SU-DHL-6 (cell line): Measurements from ENCODE around the gene PPME1.

Experiments
- H2AFZ ChIP-seq: fragments of 200-600 bp; sonication (generic); 2 replicates; pipeline ENCODE4 v1.6.1; 2014; ENCODE audit warnings: low read depth, mild to moderate bottlenecking, moderate library complexity, mixed read lengths, antibody characterized with exemption, low read length; ENCODE audit not compliant: severe bottlenecking
- H3F3A ChIP-seq: fragments of 200-600 bp; shearing (Covaris generic); 2 replicates; pipeline ENCODE4 v1.6.0; 2016; ENCODE audit warnings: antibody characterized with exemption, mild to moderate bottlenecking; ENCODE audit not compliant: insufficient read depth
- H3K27ac ChIP-seq: fragments of 200-600 bp; sonication (generic); 2 replicates; pipeline ENCODE4 v1.5.1; 2016; ENCODE audit warnings: low read depth, mild to moderate bottlenecking, low read length, moderate library complexity, mixed read lengths
- H3K27me3 ChIP-seq: fragments of 200-600 bp; sonication (generic), shearing (Covaris generic); 2 replicates; pipeline ENCODE4 v1.6.0; 2014; ENCODE audit warnings: mild to moderate bottlenecking, low read length
- H3K36me3 ChIP-seq: fragments of 200-600 bp; sonication (generic); 2 replicates; pipeline ENCODE4 v1.6.1; 2014; ENCODE audit warnings: mild to moderate bottlenecking, low read length, mixed read lengths
- H3K4me2 ChIP-seq: fragments of 300-600, 200-600 bp; shearing (Covaris generic), sonication (generic); 2 replicates; pipeline ENCODE4 v1.6.0; 2014; ENCODE audit warnings: low read length, low read depth, mild to moderate bottlenecking; ENCODE audit not compliant: poor library complexity, severe bottlenecking
- H3K4me3 ChIP-seq: fragments of 200-600 bp; sonication (generic); 2 replicates; pipeline ENCODE4 v1.5.1; 2014; ENCODE audit warnings: antibody characterized with exemption, low read length, mild to moderate bottlenecking, mixed read lengths; ENCODE audit not compliant: insufficient read depth, poor library complexity, severe bottlenecking
- H3K79me2 ChIP-seq: fragments of 200-600 bp; sonication (generic); 2 replicates; pipeline ENCODE4 v1.6.1; 2014; ENCODE audit warnings: mild to moderate bottlenecking, low read length, moderate library complexity; ENCODE audit not compliant: insufficient read depth
- H3K9ac ChIP-seq: fragments of 200-600 bp; sonication (generic); 2 replicates; pipeline ENCODE4 v1.7.0; 2014; ENCODE audit warnings: mild to moderate bottlenecking, low read length
- H3K9me2 ChIP-seq: fragments of 200-600 bp; sonication (generic); replicated peaks from 2 replicates; pipeline ENCODE4 v1.6.1; 2014; ENCODE audit warnings: low read length; ENCODE audit not compliant: insufficient read depth
- H3K9me3 ChIP-seq: fragments of 200-600 bp; sonication (generic); 2 replicates; pipeline ENCODE4 v1.6.1; 2014; ENCODE audit warnings: low read length, mixed read lengths; ENCODE audit not compliant: insufficient read depth
- H4K20me1 ChIP-seq: fragments of 200-600 bp; sonication (generic); 2 replicates; pipeline ENCODE4 v1.6.1; 2014; ENCODE audit warnings: low read depth, mild to moderate bottlenecking, antibody characterized with exemption, low read length, moderate library complexity, mixed read lengths
- EZH2phosphoT487 ChIP-seq: fragments of 200-600 bp; sonication (generic), shearing (Covaris generic); conservative IDR thresholded peaks from 2 replicates; pipeline ENCODE4 v1.6.1; 2018; ENCODE audit warnings: mild to moderate bottlenecking, antibody characterized with exemption, low read length, moderate library complexity, mixed read lengths
- TF ChIP-seq, protein P1 (sequence below): fragments of 200-600 bp; sonication (generic); IDR thresholded peaks from one replicate; pipeline ENCODE4 v1.5.1; 2017; ENCODE audit warnings: antibody characterized with exemption, mild to moderate bottlenecking, low read length, moderate library complexity; ENCODE audit not compliant: insufficient read depth, poor library complexity, severe bottlenecking

PPME1 gene

DNA sequence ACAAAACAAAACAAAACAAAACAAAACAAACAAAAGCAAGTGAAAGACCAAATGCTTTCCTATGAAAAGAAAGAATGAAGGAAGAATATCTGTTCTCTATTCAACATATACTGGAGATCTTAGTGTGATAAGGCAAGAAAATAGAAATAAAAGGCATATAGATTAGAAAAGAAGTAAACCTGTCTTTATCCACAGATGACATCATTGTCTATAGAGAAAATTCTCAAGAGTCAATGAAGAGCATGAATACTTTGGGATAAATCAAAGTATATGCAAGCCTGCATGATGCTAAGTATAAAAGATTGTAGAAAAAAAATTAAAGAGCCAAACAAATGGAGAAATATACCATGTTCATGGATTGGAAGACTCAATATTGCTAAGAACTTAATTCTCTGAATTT is 17.9 kb upstream of the PPME1 start:
- Histone ChIP-seq H3K79me2 (peaks cover 50% of the 10 kb centered on the region), H3K4me2 (no peak overlapping the region), H3K9me2 (no peaks in the 10 kb centered on the region), H3K27ac (no peak overlapping the region), H3K9ac (no peak overlapping the region), H3K36me3 (peaks cover 12% of the 10 kb centered on the region; the same call in 1 of the 2 replicates), H2AFZ (no peak overlapping the region), H4K20me1 (no peaks in the 10 kb centered on the region), H3K27me3 (no peaks in the 10 kb centered on the region), H3F3A (no peaks in the 10 kb centered on the region), H3K9me3 (no peaks in the 10 kb centered on the region), H3K4me3 (no peak overlapping the region)
- TF ChIP-seq EZH2phosphoT487: no peak
- TF ChIP-seq, protein P1, sequence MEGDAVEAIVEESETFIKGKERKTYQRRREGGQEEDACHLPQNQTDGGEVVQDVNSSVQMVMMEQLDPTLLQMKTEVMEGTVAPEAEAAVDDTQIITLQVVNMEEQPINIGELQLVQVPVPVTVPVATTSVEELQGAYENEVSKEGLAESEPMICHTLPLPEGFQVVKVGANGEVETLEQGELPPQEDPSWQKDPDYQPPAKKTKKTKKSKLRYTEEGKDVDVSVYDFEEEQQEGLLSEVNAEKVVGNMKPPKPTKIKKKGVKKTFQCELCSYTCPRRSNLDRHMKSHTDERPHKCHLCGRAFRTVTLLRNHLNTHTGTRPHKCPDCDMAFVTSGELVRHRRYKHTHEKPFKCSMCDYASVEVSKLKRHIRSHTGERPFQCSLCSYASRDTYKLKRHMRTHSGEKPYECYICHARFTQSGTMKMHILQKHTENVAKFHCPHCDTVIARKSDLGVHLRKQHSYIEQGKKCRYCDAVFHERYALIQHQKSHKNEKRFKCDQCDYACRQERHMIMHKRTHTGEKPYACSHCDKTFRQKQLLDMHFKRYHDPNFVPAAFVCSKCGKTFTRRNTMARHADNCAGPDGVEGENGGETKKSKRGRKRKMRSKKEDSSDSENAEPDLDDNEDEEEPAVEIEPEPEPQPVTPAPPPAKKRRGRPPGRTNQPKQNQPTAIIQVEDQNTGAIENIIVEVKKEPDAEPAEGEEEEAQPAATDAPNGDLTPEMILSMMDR: no peak

GRCh38 chr11:74154620-74155281 is 16.3 kb upstream of the PPME1 start:
- H3K4me3 ChIP-seq: no peak overlapping the region
- no peaks in the 10 kb centered on the region for H4K20me1 ChIP-seq
- no peaks in the 10 kb centered on the region for H3F3A ChIP-seq
- no peaks in the 10 kb centered on the region for H3K9me2 ChIP-seq
- H3K4me2 ChIP-seq: no peak overlapping the region
- H3K27ac ChIP-seq: no peak overlapping the region
- TF ChIP-seq EZH2phosphoT487: no peak
- TF ChIP-seq, protein P1: no peak
- H3K27me3 ChIP-seq: no peaks in the 10 kb centered on the region
- H3K9me3 ChIP-seq: no peaks in the 10 kb centered on the region
- no peak overlapping the region for H3K9ac ChIP-seq
- no peak overlapping the region for H2AFZ ChIP-seq
- H3K36me3 ChIP-seq: peaks cover 12% of the 10 kb centered on the region; the same call in 1 of the 2 replicates
- H3K79me2 ChIP-seq: peaks cover 45% of the 10 kb centered on the region

GRCh38 chr11:74157169-74157568 is 13.9 kb upstream of the PPME1 start:
- Histone ChIP-seq H3K9me2 (no peaks in the 10 kb centered on the region), H3K9me3 (no peaks in the 10 kb centered on the region), H2AFZ (no peak overlapping the region), H3K4me3 (no peak overlapping the region), H4K20me1 (no peaks in the 10 kb centered on the region), H3K27ac (no peak overlapping the region), H3K4me2 (no peak overlapping the region), H3K79me2 (peaks cover 53% of the 10 kb centered on the region), H3K9ac (no peak overlapping the region), H3K27me3 (no peaks in the 10 kb centered on the region), H3F3A (no peaks in the 10 kb centered on the region), H3K36me3 (peaks cover 20% of the 10 kb centered on the region; the same call in 1 of the 2 replicates)
- TF ChIP-seq, protein P1: no peak
- TF ChIP-seq EZH2phosphoT487: no peak
